Stromal cell of bone marrow (primary cell): ENCODE results near the gene NEURL4.
"Not testable (repeated sequence)": the region's sequence is repeated elsewhere in the genome, so short reads cannot be mapped to it uniquely, and the experiment has no call there.

Source experiments
- DNase-seq: peaks from one replicate; pipeline ENCODE4 v3.0.0-alpha.2; 2012; ENCODE audit warnings: low read depth

NEURL4 gene

DNA sequence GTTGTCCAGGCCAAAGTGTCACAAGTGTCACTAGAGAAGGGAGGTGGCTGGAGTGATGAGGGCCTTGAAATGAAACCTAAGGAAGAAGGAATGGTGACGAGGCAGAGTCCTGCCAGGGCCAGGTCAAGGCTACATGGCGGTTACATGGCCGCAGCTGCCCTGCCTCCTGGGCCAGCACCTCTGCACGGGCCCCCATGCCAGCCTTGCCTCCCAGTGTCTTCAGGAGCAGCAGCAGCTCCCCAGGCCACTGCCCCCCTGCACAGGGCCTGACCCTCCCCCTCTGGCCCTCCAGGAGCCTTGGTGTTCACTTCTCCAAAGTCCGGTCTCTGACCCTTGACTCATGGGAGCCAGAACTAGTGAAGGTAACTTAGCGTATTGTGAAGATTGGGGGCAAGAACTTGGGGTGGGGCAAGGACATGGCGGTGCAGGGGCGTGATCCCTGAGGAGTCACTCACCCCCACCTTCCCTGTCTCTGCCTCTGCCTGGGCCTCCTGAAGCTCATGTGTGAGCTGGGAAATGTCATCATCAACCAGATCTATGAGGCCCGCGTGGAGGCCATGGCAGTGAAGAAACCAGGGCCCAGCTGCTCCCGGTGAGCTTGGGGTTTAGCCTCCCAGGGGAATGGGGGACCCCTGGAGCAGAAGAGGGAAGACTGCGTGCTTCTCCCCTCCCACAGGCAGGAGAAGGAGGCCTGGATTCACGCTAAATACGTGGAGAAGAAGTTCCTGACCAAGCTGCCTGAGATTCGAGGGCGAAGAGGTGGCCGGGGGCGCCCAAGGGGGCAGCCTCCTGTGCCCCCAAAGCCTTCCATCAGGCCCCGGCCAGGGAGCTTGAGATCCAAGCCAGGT is 18.7 kb upstream of the NEURL4 start:
- DNase-seq = no peak

DNA sequence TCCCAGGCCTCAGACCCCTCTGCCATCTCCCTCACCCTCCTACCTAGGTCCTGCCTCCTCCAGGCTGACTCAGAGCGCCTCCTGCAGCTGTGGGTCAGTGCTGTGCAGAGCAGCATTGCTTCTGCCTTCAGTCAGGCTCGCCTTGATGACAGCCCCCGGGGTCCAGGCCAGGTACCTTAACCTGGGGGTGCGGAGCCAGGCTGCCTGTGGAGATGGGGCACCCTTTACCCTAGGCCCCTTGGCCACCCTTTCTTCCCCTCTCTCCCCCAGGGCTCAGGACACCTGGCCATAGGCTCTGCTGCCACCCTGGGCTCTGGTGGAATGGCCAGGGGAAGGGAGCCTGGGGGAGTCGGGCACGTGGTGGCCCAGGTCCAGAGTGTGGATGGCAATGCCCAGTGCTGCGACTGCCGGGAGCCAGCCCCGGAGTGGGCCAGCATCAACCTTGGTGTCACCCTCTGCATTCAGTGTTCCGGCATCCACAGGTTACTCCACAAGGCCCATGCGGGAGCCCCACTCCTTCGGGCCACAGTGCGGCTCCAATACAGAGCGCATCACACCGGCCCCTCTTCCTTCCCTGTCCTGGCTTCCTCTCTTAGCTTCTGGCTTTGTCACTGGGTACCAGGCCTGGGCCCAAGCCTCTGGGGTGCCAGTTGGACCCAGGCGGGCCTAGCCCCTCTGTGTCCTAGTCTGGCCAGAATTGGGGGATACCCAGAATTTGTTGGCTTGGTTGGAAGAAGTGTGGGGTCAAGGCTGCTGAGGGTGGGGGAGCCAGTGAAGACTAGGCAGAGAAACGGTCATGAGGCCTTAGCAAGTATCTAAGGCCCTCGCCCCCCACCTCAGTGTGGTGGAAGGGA is 17.9 kb upstream of the NEURL4 start:
- DNase-seq = no peak

DNA sequence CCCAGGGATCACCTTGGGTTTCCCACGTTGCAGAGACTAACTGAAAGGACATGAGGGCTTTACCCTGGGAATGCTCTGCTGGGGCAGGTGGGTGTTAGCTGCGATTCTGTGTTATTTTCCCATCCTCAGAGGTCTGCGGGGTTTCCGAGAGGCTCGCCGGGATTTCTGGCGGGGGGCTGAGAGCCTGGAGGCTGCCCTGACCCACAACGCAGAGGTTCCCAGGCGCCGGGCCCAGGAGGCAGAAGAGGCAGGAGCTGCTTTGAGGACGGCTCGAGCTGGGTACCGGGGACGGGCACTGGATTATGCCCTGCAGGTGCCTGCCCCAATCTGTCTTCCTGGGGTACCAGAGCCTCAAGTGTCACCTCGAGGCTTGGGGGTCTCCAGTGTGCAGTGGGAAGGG is 14.1 kb upstream of the NEURL4 start:
- DNase-seq = no peak

GRCh38 chr17:7341842-7342241 is 12.7 kb upstream of the NEURL4 start:
- no peak for DNase-seq

DNA sequence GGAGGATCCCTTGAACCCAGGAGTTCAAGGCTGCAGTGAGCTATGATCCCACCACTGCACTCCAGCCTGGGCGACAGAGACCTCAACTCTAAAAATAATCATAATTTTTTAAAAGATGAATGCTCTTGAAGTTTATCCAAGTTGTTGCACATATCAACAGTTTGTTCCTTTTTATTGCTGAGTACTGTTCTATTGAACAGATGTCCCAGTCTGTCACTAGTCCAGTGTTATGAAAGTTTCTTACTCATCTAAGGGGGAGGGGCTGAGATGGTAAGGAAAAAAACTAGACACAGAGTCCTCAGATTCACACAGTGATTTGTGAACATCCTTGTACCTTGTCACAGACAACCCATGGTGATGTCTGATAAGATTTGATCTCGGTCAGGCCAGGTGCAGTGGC is 11.0 kb upstream of the NEURL4 start:
- DNase-seq = no peak

DNA sequence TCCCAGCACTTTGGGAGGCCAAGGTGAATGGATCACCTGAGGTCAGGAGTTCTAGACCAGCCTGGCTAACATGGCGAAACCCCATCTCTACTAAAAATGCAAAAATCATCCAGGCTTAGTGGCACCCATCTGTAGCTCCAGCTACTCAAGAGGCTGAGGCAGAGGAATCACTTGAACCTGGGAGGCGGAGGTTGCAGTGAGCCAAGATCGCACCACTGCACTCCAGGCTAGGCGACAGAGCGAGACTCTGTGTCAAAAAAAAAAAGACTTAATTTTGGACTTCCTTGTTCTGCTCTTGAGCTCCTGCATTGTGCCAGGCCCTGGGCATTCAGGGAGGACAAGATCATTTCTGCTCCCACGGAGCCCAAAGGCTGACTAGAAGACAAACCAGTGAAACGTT is 8.5 kb upstream of the NEURL4 start:
- DNase-seq = not testable (repeated sequence)

GRCh38 chr17:7336240-7337175 is 7.4 kb upstream of the NEURL4 start, which contains the start of gene ACAP1:
Gene ACAP1 (plus strand): TSS chr17:7336529. CDS start chr17:7336735, 206 bp downstream.
- DNase-seq = no peak

- DNase-seq = not testable (repeated sequence)
Measured at GRCh38 chr17:7335765-7336164, 6.6 kb upstream of the NEURL4 start.

DNA sequence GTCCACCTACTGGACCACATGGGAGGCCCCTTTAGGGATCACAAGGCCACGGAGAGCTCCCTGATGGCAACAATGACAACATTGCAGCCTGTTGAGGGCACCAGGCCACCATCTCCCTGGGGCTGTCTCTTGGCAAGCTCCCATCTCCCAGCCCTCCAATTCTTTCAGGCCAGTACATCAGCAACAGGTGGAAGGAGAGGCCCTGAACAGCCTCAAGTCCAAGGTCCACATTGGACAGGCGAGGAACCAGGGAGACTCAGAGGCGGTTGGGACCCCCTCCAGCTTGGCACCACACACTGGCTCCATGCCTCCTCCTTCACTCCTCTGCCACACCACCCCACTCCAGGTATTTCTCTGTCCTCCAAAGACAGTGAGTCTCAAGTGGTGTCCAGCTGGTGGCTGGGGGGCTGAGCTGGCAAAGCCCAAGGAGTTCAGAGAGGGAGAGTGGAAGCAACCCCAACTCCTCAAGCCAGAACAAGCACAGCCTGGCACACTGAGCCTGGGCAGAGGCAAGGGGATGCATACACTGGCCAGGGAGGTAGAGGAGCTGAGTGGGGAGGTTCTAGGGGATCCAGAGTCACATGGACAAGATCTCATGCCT is 5.9 kb upstream of the NEURL4 start:
- no peak for DNase-seq

DNA sequence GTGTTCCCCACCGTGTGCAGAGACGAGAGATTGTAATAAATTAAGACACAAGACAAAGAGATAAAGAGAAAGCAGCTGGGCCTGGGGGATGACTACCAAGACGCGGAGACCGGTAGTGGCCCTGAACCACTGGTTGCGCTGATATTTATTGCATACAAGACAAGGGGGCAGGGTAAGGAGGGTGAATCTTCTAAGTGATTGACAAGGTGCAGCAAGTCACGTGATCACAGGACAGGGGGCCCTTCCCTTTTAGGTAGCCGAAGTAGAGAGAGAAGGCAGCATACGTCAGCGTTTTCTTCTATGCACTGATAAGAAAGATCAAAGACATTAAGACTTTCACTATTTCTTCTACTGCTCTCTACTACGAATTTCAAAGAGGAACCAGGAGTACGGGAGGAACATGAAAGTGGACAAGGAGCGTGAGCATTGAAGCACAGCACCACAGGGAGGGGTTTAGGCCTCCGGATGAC is 3.5 kb upstream of the NEURL4 start:
- DNase-seq = not testable (repeated sequence)

DNA sequence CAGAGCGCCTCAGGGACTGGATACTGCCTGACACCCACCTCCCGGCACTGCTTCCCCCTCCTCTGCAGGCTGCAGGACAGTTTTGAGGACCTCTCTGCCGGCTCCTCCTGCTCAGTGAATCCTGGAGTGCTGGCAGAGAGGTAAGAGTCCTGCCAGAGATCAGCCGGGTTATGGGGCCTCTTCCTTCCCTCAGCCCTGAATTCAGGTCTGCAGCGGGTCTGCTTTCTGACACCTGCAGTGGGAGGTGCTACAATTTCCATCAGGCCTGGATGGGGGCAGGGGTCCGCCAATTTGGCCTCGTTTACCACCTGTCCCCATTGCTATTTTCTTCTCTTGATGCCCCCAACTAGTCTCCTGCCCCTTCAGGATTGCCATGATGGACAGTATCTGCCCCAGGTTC is 3.0 kb upstream of the NEURL4 start:
- DNase-seq = no peak

- DNase-seq = no peak
Measured at GRCh38 chr17:7330638-7331015, 1.5 kb upstream of the NEURL4 start.

DNA sequence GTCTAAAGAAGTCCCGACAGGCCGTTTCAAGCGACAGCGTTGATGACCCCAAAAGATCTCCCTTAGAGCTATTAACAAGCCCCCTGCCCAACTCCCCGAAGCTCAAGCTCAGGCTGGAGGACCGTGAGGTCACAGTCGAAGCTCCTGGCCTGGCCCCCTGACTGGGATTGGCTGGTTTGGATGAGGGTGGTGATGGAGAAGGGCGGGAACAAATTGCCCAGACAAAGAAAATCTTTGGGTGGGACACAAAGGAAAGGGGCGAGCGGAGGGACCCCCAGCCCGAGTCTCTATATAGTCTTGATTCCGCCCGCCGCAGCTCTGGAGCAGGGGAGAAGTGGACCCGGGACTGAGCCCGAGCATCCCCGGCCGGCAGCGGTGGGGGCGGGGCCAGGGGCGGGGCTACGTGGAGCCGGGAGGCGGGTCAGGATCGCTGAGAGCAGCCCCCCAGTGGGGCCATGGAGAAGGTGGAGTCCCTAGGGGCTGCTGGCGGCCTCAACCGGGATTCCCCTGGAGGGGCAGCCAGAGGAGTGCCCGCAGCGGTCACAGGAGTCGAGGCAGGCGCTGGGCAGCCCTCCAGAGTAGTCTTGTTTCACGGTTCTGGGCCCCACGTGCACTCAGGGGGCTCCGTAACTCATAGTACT is 982 bp upstream of the NEURL4 start:
- DNase-seq = peak; percentile 72

DNA sequence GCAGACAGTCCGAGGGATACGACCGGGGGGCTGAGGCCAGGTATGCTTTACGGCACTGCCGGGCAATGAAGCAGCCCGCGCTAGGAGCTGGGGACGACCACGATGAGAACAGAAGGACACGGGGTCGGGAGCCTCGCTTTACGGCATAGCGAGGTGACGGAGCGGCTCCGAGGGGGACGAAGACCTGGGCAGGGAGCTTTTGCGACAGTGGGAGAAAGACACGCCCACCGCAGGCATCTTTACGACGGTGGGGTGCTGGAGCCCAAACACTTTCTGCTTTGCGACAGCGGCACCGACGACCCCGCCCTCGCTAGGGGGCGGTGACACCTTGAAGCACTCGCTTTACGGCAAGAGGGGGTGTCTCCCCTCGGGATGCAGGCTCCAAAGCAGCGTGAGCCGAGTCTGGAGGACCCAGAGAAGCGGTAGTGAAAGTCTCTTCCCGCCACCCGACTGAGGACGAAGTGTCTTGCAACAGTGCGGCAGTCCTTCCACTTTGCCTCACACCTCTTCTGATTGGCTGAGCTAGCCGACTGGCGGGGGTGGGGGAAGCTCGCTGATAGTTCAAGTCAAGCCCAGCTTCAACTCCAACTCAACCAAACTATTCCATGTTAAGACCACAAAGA is 350 bp upstream of the NEURL4 start:
- peak; percentile 98 for DNase-seq

DNA sequence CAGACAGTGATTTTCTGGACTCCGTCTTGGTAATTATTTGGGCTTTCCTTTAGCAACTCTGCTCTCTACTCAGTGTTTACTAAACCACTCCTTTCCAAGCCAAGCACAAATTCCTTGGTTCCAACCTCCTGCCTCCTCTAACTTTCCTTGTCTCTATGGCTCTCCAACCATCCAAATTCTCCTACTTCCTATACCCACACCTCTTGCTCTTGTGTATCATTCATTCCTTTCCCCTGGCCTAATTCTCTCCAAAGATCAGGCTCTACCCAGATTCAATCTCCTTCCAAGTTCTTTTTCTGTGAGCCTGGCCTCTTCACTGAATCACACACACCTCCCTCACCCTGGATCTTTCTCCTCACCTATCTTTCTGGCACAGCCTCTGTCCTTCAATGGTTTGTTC is 1.1 kb downstream of the NEURL4 start:
- no peak for DNase-seq

GRCh38 chr17:7327501-7327900 is 1.6 kb downstream of the NEURL4 start:
- no peak for DNase-seq

DNA sequence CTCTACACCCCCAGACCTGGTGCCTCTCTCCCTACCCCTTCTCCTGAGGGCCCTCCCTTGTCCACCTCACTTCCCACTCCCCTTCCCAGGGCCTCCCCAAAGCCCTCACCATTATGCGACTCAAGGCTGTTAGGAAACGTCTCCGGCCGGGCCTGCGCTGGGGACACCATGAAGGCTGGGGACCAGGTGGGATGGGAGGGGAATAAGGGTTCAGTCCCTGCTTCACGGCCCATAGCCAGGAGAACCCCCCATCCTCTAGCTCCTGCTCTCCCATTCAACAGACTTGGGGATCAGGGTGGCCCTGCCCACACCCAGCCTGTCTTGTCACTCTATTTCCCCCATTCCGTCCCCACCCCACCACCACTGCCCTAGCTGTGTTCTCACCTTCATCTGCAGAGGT is 2.1 kb downstream of the NEURL4 start:
- no peak for DNase-seq

GRCh38 chr17:7326186-7326585 is 2.9 kb downstream of the NEURL4 start:
- no peak for DNase-seq

DNA sequence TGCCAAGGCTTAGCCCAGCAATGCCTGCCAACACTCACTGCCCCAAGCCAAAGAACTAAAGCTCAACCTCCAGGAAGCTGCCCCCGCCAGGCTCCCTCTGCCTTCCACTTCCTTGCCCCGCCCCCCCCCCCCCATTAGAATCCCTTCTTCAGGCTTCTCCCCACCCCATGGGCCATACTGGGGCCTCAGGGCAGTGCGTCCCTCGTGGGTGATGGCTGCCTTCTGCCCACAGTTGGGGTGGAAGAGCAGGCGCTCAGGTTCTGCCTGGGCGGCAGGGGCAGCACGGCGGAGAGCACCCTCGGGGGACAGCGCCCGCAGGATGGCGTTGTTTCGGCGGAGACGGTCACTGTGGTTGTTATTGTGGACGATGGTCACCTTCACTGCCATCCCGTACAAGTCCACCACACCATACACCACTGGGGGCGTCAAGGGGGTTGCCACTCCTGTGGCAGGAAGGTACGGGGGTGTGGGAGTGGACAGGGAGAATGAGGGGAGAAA is 4.1 kb downstream of the NEURL4 start:
- no peak for DNase-seq

- no peak for DNase-seq
Measured at GRCh38 chr17:7324438-7324779, 4.7 kb downstream of the NEURL4 start.
